Fibroblast of the aortic adventitia (primary cell): ENCODE results near the gene PGM5. TPM values are rescaled to one million over a fixed set of nuclear protein-coding genes. Genes with fewer than 3 reads are reported as not detected.

Experiments
- DNase-seq: peaks from one replicate; pipeline ENCODE4 v3.0.0-alpha.2; 2010; ENCODE audit warnings: low read depth
- H3K4me3 ChIP-seq: 2 replicates; pipeline ENCODE4 v1.5.1; 2011; ENCODE audit warnings: low read depth, mild to moderate bottlenecking, control low read depth, low read length, moderate library complexity
- total RNA-seq: library from RNA; depleted of rRNA; stranded (reverse); fragments of >200 nt; gene quantifications from 2 replicates; pipeline ENCODE4 v1.2.3, GENCODE V29; 2012; ENCODE audit warnings: low replicate concordance
- TF ChIP-seq, protein P1 (sequence below): IDR thresholded peaks from 2 replicates; pipeline ENCODE4 v1.5.1; 2011; ENCODE audit warnings: mild to moderate bottlenecking, low read length, control low read depth, inconsistent platforms; ENCODE audit not compliant: insufficient read depth

PGM5 gene
- total RNA-seq, 1 donor: 8.0 TPM

GRCh38 chr9:68497629-68498028 is 141.2 kb downstream of the PGM5 start:
- TF ChIP-seq, protein P1, sequence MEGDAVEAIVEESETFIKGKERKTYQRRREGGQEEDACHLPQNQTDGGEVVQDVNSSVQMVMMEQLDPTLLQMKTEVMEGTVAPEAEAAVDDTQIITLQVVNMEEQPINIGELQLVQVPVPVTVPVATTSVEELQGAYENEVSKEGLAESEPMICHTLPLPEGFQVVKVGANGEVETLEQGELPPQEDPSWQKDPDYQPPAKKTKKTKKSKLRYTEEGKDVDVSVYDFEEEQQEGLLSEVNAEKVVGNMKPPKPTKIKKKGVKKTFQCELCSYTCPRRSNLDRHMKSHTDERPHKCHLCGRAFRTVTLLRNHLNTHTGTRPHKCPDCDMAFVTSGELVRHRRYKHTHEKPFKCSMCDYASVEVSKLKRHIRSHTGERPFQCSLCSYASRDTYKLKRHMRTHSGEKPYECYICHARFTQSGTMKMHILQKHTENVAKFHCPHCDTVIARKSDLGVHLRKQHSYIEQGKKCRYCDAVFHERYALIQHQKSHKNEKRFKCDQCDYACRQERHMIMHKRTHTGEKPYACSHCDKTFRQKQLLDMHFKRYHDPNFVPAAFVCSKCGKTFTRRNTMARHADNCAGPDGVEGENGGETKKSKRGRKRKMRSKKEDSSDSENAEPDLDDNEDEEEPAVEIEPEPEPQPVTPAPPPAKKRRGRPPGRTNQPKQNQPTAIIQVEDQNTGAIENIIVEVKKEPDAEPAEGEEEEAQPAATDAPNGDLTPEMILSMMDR: no peak
- DNase-seq: no peak
- no peak overlapping the region for H3K4me3 ChIP-seq

DNA sequence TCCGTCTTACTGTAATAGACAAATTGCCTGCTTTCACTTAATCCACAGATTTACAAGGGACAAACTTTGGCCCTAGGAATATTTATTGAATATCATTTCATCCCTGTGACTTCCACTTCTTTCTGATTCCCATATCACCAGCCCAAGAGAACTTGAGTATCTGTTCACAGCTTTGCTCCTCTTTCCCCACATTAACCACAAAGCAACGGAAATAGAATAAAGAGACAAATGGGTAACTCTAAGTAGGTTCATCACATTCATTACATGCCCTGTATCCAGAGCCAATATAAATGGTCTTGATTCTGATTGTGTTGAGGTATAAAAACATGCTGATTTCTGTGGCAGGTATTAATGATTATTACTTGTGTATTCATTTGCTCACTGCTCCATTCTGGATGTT is 142.4 kb downstream of the PGM5 start:
- no peak for DNase-seq
- H3K4me3 ChIP-seq: no peak overlapping the region
- TF ChIP-seq, protein P1: no peak

- no peak overlapping the region for H3K4me3 ChIP-seq
- peak; percentile 62 for DNase-seq
- TF ChIP-seq, protein P1: no peak
These were observed 144.3 kb downstream of the PGM5 start for GRCh38 chr9:68500457-68501381.

GRCh38 chr9:68502279-68502678 is 145.9 kb downstream of the PGM5 start:
- TF ChIP-seq, protein P1: no peak
- DNase-seq: no peak
- no peak overlapping the region for H3K4me3 ChIP-seq

- TF ChIP-seq, protein P1: no peak
- DNase-seq: peak; percentile 18
- H3K4me3 ChIP-seq: no peak overlapping the region
These were observed 149.4 kb downstream of the PGM5 start for GRCh38 chr9:68505681-68506409.

DNA sequence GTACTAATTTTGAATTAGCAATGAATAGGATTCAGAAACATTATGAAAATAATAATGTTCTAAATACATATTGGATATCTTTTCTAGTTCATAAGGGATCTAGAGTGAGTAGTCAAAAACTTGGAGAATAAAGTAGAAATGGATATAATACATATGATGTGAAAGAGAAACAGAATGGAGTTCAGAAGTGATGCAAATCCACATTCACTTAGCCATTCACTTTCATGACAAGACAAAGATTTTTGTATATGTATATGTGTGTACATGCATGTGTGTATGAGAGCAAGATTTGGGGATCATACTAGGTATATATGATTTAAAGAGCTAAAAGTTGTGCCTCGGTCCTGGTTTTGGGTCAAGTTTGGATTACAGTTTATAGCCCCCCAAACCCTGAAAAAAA is 150.1 kb downstream of the PGM5 start:
- H3K4me3 ChIP-seq: no peak overlapping the region
- DNase-seq: no peak
- TF ChIP-seq, protein P1: no peak
